ENCODE results near the gene PTPRE. TPM values are rescaled to one million over a fixed set of nuclear protein-coding genes. Genes with fewer than 3 reads are reported as not detected.
A peak's percentile ranks its signal among the peaks of the same experiment; 100 is the strongest.

Gene PTPRE
- total RNA-seq, 1 experiment from 2014 or later = 0.70 TPM

- Histone ChIP-seq H4K5ac (ENCODE audit: insufficient read length, low read depth, low read length) (no peak overlapping the region), H2BK5ac (ENCODE audit: insufficient read length, low read length) (no peak overlapping the region), H3K4ac (ENCODE audit: low read depth, low read length) (no peak overlapping the region), H3K23me2 (ENCODE audit: insufficient read length, low read depth, low read length, poor library complexity, severe bottlenecking) (peaks cover 4% of the 10 kb centered on the region), H3K9me3 (ENCODE audit: control insufficient read depth, low read depth, low read length) (no peaks in the 10 kb centered on the region), H2AFZ (ENCODE audit: low read length) (no peak overlapping the region), H2AK5ac (ENCODE audit: insufficient read length, low read length) (no peak overlapping the region), H3K79me1 (ENCODE audit: insufficient read depth, low read depth, low read length, poor library complexity, severe bottlenecking) (no peaks in the 10 kb centered on the region), H4K8ac (replicated peaks; ENCODE audit: insufficient read length, low read depth, low read length) (no peak overlapping the region), H3K27me3 (ENCODE audit: insufficient read depth, low read length) (0 out of 2 replicates have a peak, but pooled peaks cover 2% of the 10 kb centered on the region), H3K9ac (ENCODE audit: extremely low read depth, insufficient read length, low read length) (no peak overlapping the region), H2BK15ac (ENCODE audit: low read depth, low read length) (peak overlapping the region; percentile 72; the same call in 1 of the 2 replicates), H3K79me2 (ENCODE audit: insufficient read depth, low read length) (no peaks in the 10 kb centered on the region), H4K20me1 (ENCODE audit: control insufficient read depth, insufficient read depth, insufficient read length) (peaks cover 4% of the 10 kb centered on the region), H2BK120ac (ENCODE audit: low read depth, low read length, poor library complexity, severe bottlenecking) (no peak overlapping the region), H2BK12ac (ENCODE audit: insufficient read length, low read depth, low read length) (no peak overlapping the region), H2BK20ac (ENCODE audit: low read depth, low read length, poor library complexity, severe bottlenecking) (no peak overlapping the region), H3K18ac (ENCODE audit: insufficient read length, low read depth, low read length) (no peak overlapping the region), H3K4me2 (ENCODE audit: insufficient read depth, insufficient read length, low read length) (no peak overlapping the region), H3K4me1 (ENCODE audit: insufficient read depth, low read length) (no peaks in the 10 kb centered on the region), H3K27ac (ENCODE audit: insufficient read length, low read depth, low read length) (no peak overlapping the region), H3K23ac (ENCODE audit: insufficient read length, low read depth, low read length) (no peak overlapping the region), H3T11ph (ENCODE audit: low read length) (no peak overlapping the region), H4K91ac (ENCODE audit: insufficient read length, low read depth, low read length) (no peak overlapping the region), H3K56ac (ENCODE audit: insufficient read length, low read depth, low read length) (no peak overlapping the region), H3K14ac (ENCODE audit: insufficient read depth, low read length) (no peak overlapping the region; the same call in 1 of the 2 replicates)
- Mint-ChIP-seq H3K4me3 (no peak overlapping the region; a peak in 1 of 5 replicates), H3K4me1 (peaks cover 11 to 24% of the 10 kb centered on the region in 2 experiments), H3K36me3 (ENCODE audit: insufficient read depth in 1 of 3, low read depth in 3 of 3) (no peaks in the 10 kb centered on the region), H3K27ac (no peak overlapping the region), H3K27me3 (ENCODE audit: low read depth) (peaks cover 43% of the 10 kb centered on the region), H3K9me3 (no peaks in the 10 kb centered on the region)
- WGBS (ENCODE audit: extremely low coverage, insufficient read length, low lambda C conversion rate) = no CpG with 5 or more reads among the region's 23 CpGs
- TF ChIP-seq CTCF (conservative IDR thresholded peaks at IDR 0.05) = no peak
- DNase-seq = no peak
Observed at GRCh38 chr10:128046156-128046952, 139.5 kb downstream of the PTPRE start.

Data from H9 (cell line).